ENCODE measurements around the gene TRRAP. TPM values are rescaled to one million over a fixed set of nuclear protein-coding genes. Genes with fewer than 3 reads are reported as not detected.
"Not testable (repeated sequence)": the region's sequence is repeated elsewhere in the genome, so short reads cannot be mapped to it uniquely, and the experiment has no call there.

The TRRAP gene
- 14.2 TPM for total RNA-seq (ENCODE audit: insufficient read depth, low replicate concordance)

DNA sequence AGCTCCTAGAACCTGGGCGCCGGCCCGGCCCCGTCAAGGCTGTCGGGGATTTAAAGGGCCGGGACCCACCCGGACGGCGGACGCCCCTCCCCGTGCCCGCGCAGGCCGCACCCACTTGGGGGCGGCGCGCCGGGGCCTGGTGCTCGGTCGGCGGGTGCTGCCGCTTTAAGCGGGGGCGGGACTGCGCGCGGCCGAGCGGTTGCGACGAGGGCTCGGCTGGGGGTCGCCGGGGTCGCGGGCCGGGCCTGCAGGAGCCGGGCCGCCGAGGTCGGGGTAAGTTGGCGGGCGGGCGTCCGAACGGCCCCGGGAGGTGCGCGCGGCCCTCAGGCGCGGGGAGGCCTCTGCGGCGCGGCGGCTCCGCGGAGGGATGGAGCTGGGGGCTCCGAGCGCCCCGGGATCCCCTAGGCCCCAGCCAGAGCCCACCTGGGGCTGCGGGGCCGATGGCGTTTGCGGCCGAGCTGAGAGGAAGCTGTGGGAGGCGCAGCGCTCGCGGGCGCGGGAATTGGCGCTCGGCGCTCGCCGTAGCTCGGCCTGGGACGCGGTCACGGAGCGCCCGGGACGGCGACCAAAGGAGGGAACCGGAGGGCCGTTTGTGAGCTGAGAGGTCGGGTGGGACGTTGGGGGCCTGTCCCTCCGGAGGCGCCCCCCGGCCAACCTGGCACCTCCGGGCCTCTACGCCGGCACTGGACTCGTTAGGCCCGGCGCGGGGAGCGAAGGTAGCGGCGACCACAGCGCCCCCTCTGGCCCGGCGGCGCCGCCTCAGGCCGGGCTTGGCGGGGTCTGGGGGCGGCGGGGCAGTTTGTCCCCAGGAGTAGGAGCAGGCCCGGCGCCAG, at the start of gene TRRAP:
TRRAP (plus strand) TSS at position 168 of the 833 bp plus-strand sequence. CDS start 2,619 bp downstream, outside the sequence.
- peak; percentile 78 for DNase-seq (ENCODE audit: low spot score)

DNA sequence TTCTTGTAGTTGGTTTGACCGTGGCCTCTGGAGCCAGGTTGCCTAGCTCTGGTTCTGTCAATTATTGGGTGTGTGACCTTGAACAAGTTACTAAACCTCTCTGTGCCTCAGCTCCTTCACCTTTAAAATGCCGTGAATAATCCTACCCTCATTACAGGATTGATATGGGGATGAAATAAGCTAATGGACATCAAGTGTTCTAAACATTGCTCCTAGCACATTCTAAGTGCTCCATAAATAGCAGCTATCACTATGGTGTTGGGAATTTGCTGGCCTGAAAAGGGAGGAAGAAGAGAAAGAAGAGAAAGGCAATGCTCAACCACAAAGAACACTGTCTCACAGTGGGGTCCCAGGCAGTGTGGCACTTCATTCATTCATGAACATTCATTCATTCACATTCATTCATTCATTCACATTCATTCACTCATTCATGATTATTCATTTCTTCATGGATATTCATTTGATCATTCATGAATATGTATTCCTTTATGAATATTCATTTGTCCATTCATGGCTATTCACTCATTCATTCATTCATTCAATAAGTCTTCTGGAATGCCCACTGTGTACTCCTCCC, 47.3 kb upstream of the TRRAP start:
- DNase-seq (ENCODE audit: low spot score) = no peak

DNA sequence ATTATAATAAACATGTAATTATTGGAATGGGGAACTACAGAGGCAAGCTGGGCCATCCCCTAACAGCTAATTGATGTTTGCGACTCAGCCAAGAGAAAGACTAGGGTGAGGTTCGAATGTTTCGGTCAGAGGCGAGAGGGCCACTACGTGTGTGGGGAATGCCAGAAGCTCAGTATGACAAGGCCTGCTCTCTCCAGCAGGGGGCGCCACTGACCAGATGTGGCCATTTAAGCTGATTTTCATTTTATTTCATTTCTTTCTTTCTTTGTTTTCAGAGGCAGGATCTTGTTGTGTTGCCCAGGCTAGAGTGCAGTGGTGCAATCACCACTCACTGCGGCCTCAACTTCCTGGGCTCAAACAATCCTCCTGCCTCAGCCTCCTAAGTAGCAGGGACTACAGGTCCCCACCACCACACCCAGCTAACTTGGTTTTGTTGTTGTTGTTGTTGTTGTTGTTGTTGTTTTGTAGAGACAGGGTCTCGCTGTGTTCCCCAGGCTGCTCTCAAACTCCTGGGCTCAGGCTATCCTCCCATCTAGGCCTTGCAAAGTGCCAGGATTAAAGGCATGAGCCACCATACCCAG, 46.6 kb upstream of the TRRAP start:
- no peak for DNase-seq (ENCODE audit: low spot score)

DNA sequence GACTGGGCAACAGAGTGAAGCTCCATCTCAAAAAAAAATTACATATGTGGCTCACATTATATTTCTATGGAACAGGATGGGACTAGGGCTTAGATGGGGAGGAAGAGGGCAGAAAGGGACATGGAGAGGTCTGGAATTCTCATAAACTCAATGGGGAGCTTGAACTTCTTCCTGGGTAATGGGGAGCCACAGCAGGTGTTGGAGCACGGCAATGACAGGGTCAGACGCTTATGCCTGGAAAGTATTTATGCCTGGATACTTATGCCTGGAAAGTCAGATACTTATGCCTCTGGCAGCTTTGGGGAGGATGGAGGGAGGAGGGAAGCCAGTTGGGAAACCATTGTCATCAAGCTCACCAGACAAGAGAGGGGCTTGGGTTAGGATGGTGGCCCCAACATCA, 45.3 kb upstream of the TRRAP start:
- DNase-seq (ENCODE audit: low spot score) = no peak

DNA sequence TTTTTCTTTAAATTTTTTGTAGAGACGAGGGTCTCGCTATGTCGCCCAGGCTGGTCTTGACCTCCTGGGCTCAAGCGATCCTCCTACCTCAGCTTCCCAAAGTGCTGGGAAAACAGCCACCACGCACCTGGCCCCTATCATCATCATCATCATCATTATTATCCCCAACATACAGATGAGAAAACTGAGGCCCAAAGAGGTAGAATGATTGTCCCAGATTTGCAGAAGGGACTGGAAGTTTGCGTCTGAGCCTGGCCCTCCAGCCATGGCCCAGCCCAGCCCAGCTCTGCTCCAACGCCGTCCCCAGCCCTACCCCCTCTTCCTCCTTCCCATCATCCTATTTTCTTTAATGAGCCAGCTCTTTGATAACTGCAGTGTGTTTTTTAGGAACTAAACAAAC, 43.4 kb upstream of the TRRAP start:
- DNase-seq (ENCODE audit: low spot score) = no peak

DNA sequence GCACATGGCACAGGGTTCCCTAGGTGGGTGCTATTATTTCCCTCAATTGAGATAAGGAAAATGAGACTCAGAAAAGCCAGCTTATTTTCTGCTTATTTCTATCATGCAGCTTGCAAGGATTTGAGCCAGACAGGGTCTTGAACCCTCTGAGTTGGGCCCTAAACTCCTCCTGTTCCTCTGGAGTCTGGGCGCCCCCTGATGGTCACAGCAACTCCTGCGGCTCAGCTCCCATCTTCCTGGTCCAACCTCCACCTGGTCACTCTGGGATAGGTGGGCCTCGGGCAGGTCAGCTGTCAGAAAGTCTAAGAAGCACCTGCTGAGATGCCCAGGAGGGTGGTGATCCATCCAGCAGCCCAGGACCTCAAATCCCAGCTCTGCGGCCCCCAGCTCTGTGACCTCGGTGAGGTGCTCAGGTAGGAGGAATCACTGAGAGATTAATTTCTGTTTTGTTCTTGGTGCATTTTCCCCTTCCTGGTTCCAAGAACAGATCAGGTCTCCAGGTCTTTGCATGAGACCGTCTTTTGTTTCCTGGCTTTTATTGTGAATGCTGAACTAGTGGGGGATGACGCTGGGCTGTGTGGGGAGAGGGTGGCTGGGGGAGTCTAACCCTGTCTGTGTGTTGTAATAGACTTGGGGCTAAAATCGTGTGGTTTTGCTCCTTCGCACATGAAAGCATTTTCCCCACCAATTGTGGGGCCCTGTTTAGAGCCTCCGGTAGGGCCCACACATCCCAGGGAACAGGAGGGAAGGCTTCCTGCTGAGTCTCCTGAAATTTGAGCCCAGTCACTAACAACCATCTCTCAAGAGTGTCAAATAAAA, 41.3 kb upstream of the TRRAP start:
- DNase-seq (ENCODE audit: low spot score) = peak; percentile 28

DNA sequence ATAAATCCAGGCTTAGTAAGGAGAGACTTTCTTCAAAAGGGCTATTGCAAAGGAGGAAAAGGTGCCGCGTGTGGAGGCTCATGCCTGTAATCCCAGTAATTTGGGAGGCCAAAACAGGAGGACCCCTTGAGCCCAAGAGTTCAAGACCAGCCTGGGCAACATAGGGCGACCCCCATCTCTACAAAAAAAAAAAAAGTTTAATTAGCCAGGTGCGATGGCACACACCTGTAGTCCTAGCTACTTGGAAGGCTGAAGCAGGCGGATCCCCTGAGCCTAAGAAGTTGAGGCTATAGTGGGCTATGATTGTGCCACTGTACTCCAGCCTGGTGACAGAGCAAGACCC, 40.7 kb upstream of the TRRAP start:
- DNase-seq (ENCODE audit: low spot score) = no peak

DNA sequence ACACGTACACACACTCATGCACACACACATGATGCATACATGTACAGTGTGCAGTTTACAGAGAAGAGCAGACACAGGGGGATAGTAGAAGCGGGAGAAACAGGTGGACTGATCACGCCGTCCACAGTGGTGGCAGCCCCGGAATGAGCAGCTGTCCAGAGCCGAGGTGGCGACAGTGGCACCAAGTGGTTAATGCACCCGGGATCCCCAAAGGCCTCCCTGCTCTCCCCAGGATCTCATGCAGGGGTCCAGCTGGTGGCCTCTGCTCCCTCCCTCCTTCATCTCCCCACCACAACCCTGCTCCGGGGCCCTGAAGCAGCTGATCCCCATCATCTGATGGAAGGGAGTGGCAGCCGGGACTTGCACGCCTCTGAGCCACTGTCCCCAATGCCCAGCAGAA, 38.2 kb upstream of the TRRAP start:
- DNase-seq (ENCODE audit: low spot score) = no peak

DNA sequence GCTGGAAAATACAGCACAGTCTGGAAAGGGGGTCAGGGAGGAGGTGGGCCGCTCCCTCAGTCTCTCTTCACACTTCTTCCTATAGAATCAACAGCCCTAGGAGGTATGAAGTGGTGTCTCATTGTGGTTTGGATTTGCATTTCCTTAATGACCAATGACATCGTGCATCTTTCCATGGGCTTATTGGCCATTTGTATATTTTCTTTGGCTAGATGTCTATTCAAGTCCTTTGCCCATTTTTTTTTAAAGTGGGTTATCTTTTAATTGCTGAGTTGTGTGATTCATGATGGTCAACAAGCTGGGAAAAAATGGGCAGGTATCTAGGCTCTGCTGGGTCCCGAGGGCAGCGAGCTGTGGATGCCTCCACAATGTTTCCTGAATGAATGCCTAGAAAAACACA, 37.6 kb upstream of the TRRAP start:
- DNase-seq (ENCODE audit: low spot score) = no peak

DNA sequence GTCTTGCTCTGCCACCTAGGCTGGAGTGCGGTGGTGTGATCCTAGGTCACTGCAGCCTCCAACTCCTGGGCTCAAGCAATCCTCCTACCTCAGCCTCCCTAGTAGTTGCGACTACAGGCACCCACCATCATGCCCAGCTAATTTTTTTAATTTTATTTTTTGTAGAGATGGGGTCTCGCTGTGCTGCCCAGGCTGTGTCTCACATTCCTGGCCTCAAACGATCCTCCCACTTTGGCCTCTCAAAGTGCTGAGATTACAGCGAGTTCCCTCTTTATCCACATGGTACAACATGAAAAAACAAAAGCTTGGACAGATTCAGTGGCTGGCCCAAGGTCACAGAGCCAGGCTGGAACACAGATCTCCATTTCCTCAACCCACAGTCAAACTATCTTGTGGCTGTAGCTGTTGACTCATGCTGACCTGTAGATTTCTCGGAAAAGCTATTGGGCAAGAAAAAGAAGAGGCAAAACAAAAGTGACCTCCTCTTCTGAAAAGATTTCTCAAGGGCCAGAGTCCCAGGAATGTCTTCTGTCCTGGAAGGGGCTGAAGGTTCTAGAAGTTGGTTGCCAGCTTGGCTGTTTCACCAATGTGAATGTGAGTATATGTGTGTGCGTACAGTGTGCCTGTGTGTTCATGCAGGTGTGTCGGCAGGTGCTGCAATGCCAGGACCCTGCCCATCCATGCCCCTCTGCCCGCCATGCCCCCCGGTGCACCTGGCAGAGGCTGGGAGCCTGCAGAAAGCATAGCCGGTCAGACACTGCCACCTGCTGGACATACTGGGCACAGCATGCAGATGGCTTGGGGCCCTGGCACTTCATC, 36.9 kb upstream of the TRRAP start:
- peak; percentile 44 for DNase-seq (ENCODE audit: low spot score)

DNA sequence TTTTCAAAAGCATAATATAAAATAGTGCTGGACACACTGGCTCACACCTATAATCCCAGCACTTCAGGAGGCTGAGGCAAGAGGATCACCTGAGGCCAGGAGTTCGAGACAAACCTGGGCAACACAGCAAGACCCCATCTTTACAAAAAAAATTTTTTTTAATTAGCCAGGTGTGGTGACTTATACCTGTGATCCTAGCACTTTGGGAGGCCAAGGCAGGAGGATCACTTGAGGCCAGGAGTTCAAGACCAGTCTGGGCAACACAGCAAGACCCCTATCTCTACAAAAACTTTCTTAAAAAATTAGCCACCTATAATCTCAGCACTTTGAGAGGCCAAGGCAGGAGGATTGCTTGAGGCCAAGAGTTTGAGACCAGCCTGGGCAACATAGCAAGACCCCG, 35.8 kb upstream of the TRRAP start:
- DNase-seq (ENCODE audit: low spot score) = not testable (repeated sequence)

DNA sequence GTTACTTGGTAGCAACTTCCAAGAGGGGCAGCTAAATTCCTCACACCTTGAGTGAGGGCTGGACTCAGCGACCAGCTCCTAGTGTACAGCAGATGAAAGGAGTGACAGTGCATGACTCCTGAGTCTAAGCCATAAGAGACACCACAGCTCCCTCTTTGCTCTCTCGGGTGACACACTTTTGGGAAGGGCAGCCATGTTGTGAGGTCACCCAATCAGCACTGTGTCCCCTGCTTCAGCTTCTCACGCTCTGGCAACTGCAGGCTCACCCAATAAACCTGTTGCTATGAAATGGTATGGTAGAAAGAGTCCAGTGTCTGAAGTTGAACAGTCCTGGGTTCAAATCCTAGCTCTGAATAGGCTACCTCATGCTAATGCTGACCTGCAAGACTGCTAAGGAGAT, 29.4 kb upstream of the TRRAP start:
- no peak for DNase-seq (ENCODE audit: low spot score)

DNA sequence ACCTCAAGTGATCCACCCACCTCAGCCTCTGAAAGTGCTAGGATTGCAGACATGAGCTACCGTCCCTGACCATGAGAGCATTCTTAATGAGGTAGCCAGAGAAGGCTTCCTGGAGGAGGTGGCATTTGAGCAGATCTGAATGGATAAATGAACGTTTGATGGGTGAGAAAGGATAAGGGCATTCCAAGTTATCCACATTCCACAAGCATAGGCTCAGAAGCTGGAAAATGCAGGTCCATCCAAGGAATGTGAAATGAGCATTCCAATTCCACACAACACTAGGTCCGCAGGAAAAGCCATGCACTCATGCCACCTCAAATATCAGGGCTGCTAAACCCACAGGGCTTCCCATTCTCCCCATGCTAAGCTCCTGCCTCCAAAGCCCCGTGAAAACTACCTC, 25.5 kb upstream of the TRRAP start:
- no peak for DNase-seq (ENCODE audit: low spot score)

DNA sequence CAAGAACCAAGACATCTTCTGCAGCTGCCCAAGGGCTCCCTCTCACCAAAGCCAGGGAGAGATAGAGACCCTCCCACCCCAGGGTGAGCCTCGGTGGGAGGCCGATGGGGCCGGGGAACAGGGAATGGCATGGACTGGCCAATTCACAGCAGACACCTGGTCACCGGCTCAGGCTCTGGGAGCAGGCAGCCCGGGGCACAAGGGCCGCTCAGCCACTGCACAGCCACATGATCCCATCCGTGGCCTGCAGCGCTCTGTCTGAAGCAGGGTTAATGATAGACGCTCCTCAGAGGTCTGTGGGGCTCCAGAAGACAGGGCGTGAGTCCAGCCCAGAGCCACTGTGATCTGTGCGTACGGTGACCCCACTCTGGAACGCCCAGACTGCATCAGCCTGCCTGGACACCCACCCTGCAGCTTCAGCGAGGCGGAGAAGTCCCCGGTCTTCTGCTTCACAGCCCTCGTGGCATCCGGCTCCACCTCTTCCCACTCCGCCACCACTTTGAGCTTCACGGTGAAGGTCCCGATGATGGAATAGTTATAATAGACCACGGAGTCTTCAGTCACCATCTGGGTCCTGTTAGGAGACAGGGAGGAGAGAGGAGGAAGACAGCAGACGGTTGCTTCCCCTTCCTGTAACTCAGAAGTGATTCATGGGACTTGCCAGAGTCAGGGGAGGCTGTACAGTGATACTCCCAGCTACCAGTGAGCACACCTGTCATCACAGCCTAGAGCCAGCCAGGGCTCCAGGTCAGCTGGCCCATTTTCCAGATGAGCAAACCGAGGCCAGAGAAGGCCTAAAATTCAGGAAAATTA, 22.5 kb upstream of the TRRAP start:
- no peak for DNase-seq (ENCODE audit: low spot score)

DNA sequence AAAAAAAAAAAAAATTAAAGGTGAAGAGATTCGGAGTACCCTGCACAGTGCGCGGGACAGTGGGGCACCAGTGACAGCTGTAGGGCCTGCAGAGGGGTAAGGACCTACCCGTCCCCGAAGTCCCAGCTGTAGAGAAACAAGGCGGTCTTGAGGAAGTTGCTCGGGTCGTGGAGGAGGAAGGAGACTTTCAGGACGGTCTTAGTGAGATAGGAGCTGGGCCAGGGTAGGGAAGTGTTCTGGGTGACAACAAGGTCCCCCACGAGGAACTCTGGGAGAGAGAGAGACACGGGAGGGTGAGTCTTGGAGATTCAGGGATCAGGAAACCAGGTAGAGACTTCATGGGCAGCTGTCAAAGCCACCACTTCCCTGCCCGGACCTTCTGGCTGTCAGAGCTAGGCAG, 18.3 kb upstream of the TRRAP start:
- no peak for DNase-seq (ENCODE audit: low spot score)

DNA sequence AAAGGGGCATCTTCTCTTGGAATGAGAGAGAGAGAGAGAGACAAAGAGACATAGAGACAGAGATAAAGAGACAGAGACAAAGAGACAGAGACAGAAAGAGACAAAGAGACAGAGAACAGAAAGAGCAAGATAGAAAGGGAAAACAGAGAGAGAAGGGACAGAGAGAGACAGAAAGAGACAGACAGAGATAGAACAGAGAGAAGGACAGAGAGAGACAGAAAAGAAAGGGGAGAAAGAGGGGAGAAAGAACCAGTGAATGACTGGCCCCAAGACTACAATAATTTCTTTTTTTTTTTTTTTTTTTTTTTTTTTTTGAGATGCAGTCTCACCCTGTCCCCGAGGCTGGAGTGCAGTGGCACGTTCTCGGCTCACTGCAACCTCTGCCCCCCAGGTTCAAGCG, 16.1 kb upstream of the TRRAP start:
- DNase-seq (ENCODE audit: low spot score) = no peak

DNA sequence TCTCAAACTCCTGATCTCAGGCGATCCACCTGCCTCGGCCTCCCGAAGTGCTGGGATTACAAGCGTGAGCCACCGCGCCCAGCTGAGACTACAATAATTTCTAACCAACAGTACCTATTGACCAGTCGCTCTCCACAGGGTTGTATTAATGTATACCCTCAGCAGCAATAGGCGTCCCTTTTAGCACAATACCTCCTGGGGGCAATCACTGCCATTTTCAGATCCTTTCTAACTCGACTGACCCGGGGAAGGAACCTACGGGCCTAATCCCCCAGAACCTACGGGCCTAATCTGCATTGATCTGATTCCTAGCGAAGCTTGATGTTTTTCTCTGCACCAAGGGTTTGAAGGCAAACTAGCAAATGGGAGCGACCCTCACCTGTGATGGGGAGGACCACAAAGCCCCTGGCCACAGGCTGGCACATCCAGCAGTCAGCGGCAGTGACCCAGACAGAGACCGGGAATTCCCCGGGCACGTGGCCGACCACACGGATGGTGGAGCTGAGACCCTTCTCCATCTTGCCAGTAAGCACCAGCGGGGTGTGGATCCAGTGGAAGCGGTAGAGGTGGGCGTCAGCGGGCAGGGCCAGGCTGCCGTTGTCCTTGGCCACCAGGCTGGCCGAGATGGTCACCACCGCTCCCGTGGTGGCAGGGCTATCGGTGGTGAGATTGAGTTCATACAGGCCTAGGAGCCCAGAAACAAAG, 15.5 kb upstream of the TRRAP start:
- no peak for DNase-seq (ENCODE audit: low spot score)

DNA sequence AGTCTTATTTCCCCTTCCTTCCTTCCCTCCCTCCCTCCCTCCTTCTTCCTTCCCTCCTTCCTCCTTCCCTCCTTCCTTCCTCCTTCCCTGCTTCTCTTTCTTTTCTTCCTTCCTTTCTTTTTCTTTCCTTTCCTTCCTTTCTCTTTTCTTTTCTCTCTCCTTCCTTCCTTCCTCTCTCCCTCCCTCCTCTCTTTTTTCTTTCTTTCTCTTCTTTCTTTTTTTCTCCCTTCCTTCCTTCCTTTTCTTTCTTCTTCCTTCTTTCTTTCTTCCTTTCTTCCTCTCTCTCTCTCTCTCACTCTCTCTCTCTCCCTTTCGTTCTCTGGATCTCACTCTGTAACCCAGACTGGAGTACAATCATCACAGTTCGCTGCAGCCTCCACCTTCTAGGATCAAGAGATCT, 14.7 kb upstream of the TRRAP start:
- DNase-seq (ENCODE audit: low spot score) = no peak

DNA sequence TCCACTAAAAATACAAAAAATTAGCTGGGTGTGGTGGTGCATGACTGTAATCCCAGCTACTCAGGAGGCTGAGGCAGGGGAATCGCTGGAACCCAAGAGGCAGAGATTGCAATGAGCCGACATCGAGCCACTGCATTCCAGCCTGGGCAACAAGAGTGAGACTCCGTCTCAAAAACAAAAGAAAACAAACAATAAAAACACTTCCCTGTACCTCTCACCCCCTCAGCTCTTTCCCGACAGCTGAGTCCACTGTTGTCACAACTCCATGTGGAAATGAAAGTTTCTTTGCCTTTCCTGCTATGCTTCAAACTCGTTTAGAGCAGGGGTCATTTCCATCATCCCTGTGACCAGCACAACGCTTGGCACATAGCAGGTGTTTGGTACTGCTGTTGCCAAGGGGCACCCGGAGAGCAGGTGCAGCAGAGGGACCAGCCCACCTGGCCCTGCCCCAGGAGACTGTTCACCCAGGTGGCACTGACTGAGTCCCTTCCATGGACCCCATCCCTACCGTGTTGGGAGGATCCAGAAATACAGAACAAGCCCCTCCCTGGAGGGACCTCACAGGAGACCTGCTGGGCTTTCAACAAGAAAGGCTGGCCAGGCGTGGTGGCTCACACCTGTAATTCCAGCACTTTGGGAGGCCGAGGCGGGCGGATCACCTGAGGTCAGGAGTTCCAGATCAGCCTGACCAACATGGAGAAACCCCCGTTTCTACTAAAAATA, 13.4 kb upstream of the TRRAP start:
- DNase-seq (ENCODE audit: low spot score) = no peak

Measured in umbilical cord (tissue), 2 donors.